ENCODE results near the gene IFI27L1. TPM values are rescaled to one million over a fixed set of nuclear protein-coding genes. Genes with fewer than 3 reads are reported as not detected.

IFI27L1 gene
- total and polyA plus RNA-seq, 2 of the 13 experiments (the other 11 are each of a cell fraction or from before 2014, with no cell fraction given), result 11.9 to 19.0 TPM

GRCh38 chr14:94088516-94088915, 7.4 kb downstream of the IFI27L1 start:
- Histone ChIP-seq H3K9ac (ENCODE audit: insufficient read depth, low read depth, low read length) (no peak overlapping the region), H4K20me1 (ENCODE audit: insufficient read depth, low read length) (no peaks in the 10 kb centered on the region), H3K9me3 (ENCODE audit: low read length) (no peaks in the 10 kb centered on the region), H2AFZ (ENCODE audit: low read length) (no peak overlapping the region), H3K36me3 (replicated peaks in 1 of 2; ENCODE audit: control insufficient read depth in 1 of 2, insufficient read depth in 2 of 2, low read length in 2 of 2) (no peaks in the 10 kb centered on the region), H3K27me3 (ENCODE audit: control insufficient read depth in 1 of 2, insufficient read depth in 2 of 2, low read length in 2 of 2) (no peaks in the 10 kb centered on the region), H3K4me2 (ENCODE audit: low read depth, low read length) (no peak overlapping the region), H3K4me1 (ENCODE audit: insufficient read depth, low read length) (peaks cover 7% of the 10 kb centered on the region), H3K79me2 (ENCODE audit: insufficient read depth, low read length) (no peaks in the 10 kb centered on the region), H3K27ac (ENCODE audit: extremely low read length, insufficient read depth, low read length) (no peak overlapping the region), H3K4me3 (replicated peaks in 1 of 3; ENCODE audit: insufficient read depth in 1 of 3, low read depth in 2 of 3, low read length in 3 of 3) (no peak overlapping the region)
- FAIRE-seq (no peak), ATAC-seq (no peak), DNase-seq (ENCODE audit: low spot score) (no peak)
- ChIA-PET CTCF (ENCODE audit: low intra/inter-chr PET ratio, low total read pairs) (no interaction called here), POLR2A (no interaction called here)
- 95% methylated on average over 5 of the region's 5 CpGs for WGBS (ENCODE audit: low lambda C conversion rate)
- no TSS peak for BruUV-seq (replicated peaks)
- intact Hi-C loops (cut with micrococcal nuclease; ENCODE audit: unreplicated experiment), result no loop called here
- in situ Hi-C loops (cut with HindIII; ENCODE audit: extremely low pct_ligation_motif_present, low pct_unique_long_range_greater_than_20kb), result no loop called here
- no peak for TF ChIP-seq ZNF724P (CRISPR knock-in tag; IDR thresholded peaks at IDR 0.05; ENCODE audit: borderline replicate concordance)
- no peak for TF ChIP-seq ZNF550 (CRISPR knock-in tag; IDR thresholded peaks at IDR 0.05; ENCODE audit: borderline replicate concordance)
- no peak for TF ChIP-seq REPIN1 (CRISPR knock-in tag; IDR thresholded peaks at IDR 0.05; ENCODE audit: borderline replicate concordance, low read depth)
- TF ChIP-seq, protein P1, sequence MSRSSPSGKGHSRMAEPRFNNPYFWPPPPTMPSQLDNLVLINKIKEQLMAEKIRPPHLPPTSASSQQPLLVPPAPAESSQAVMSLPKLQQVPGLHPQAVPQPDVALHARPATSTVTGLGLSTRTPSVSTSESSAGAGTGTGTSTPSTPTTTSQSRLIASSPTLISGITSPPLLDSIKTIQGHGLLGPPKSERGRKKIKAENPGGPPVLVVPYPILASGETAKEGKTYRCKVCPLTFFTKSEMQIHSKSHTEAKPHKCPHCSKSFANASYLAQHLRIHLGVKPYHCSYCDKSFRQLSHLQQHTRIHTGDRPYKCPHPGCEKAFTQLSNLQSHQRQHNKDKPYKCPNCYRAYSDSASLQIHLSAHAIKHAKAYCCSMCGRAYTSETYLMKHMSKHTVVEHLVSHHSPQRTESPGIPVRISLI (CRISPR knock-in tag; IDR thresholded peaks at IDR 0.05; ENCODE audit: borderline replicate concordance), result no peak
- no peak for TF ChIP-seq CBX2 (IDR thresholded peaks at IDR 0.05; ENCODE audit: low read depth, low read length)
- TF ChIP-seq CBX2 (CRISPR knock-in tag; IDR thresholded peaks at IDR 0.05; ENCODE audit: low read depth), result no peak
- TF ChIP-seq BRF2 (CRISPR knock-in tag; IDR thresholded peaks at IDR 0.05), result no peak
- TF ChIP-seq TBP (CRISPR knock-in tag; IDR thresholded peaks at IDR 0.05), result no peak
- no peak for TF ChIP-seq KAT2B (IDR thresholded peaks at IDR 0.05; ENCODE audit: borderline replicate concordance, low read depth, low read length)
- TF ChIP-seq ZFP90 (CRISPR knock-in tag; IDR thresholded peaks at IDR 0.05; ENCODE audit: borderline replicate concordance), result no peak
- TF ChIP-seq SP2 (CRISPR knock-in tag; IDR thresholded peaks at IDR 0.05), result no peak
- TF ChIP-seq, protein P2, sequence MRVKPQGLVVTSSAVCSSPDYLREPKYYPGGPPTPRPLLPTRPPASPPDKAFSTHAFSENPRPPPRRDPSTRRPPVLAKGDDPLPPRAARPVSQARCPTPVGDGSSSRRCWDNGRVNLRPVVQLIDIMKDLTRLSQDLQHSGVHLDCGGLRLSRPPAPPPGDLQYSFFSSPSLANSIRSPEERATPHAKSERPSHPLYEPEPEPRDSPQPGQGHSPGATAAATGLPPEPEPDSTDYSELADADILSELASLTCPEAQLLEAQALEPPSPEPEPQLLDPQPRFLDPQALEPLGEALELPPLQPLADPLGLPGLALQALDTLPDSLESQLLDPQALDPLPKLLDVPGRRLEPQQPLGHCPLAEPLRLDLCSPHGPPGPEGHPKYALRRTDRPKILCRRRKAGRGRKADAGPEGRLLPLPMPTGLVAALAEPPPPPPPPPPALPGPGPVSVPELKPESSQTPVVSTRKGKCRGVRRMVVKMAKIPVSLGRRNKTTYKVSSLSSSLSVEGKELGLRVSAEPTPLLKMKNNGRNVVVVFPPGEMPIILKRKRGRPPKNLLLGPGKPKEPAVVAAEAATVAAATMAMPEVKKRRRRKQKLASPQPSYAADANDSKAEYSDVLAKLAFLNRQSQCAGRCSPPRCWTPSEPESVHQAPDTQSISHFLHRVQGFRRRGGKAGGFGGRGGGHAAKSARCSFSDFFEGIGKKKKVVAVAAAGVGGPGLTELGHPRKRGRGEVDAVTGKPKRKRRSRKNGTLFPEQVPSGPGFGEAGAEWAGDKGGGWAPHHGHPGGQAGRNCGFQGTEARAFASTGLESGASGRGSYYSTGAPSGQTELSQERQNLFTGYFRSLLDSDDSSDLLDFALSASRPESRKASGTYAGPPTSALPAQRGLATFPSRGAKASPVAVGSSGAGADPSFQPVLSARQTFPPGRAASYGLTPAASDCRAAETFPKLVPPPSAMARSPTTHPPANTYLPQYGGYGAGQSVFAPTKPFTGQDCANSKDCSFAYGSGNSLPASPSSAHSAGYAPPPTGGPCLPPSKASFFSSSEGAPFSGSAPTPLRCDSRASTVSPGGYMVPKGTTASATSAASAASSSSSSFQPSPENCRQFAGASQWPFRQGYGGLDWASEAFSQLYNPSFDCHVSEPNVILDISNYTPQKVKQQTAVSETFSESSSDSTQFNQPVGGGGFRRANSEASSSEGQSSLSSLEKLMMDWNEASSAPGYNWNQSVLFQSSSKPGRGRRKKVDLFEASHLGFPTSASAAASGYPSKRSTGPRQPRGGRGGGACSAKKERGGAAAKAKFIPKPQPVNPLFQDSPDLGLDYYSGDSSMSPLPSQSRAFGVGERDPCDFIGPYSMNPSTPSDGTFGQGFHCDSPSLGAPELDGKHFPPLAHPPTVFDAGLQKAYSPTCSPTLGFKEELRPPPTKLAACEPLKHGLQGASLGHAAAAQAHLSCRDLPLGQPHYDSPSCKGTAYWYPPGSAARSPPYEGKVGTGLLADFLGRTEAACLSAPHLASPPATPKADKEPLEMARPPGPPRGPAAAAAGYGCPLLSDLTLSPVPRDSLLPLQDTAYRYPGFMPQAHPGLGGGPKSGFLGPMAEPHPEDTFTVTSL (CRISPR knock-in tag; IDR thresholded peaks at IDR 0.05; ENCODE audit: borderline replicate concordance), result no peak
- TF ChIP-seq, protein P3, sequence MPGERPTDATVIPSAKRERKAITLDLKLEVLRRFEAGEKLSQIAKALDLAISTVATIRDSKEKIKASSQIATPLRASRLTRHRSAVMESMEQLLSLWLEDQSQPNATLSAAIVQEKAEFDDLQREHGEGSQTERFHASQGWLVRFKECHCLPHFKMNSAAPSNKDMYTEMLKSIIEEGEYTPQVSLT (CRISPR knock-in tag; IDR thresholded peaks at IDR 0.05; ENCODE audit: borderline replicate concordance, low read depth), result no peak
- TF ChIP-seq RFXAP (CRISPR knock-in tag; IDR thresholded peaks at IDR 0.05; ENCODE audit: borderline replicate concordance), result no peak
- TF ChIP-seq, protein P4, sequence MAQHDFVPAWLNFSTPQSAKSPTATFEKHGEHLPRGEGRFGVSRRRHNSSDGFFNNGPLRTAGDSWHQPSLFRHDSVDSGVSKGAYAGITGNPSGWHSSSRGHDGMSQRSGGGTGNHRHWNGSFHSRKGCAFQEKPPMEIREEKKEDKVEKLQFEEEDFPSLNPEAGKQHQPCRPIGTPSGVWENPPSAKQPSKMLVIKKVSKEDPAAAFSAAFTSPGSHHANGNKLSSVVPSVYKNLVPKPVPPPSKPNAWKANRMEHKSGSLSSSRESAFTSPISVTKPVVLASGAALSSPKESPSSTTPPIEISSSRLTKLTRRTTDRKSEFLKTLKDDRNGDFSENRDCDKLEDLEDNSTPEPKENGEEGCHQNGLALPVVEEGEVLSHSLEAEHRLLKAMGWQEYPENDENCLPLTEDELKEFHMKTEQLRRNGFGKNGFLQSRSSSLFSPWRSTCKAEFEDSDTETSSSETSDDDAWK (CRISPR knock-in tag; IDR thresholded peaks at IDR 0.05), result no peak
- no peak for TF ChIP-seq ZNF577 (CRISPR knock-in tag; IDR thresholded peaks at IDR 0.05; ENCODE audit: borderline replicate concordance, low read depth)
